Measurements from ENCODE around the gene ZNF511.

GRCh38 chr10:133259602-133259989, 49.1 kb upstream of the ZNF511 start:
- TF ChIP-seq CTCF (IDR thresholded peaks at IDR 0.05; ENCODE audit: insufficient read depth, low read length, poor library complexity, severe bottlenecking), result no peak
- TF ChIP-seq EZH2phosphoT487 (conservative IDR thresholded peaks at IDR 0.05; ENCODE audit: low read length), result no peak

Measured in SU-DHL-6 (cell line).